ENCODE data around the gene RNASET2. TPM values are rescaled to one million over a fixed set of nuclear protein-coding genes. Genes with fewer than 3 reads are reported as not detected.

Gene RNASET2
- total and polyA plus RNA-seq, 2 of the 13 experiments (the other 11 are each of a cell fraction or from before 2014, with no cell fraction given): 44.6 to 597 TPM

DNA sequence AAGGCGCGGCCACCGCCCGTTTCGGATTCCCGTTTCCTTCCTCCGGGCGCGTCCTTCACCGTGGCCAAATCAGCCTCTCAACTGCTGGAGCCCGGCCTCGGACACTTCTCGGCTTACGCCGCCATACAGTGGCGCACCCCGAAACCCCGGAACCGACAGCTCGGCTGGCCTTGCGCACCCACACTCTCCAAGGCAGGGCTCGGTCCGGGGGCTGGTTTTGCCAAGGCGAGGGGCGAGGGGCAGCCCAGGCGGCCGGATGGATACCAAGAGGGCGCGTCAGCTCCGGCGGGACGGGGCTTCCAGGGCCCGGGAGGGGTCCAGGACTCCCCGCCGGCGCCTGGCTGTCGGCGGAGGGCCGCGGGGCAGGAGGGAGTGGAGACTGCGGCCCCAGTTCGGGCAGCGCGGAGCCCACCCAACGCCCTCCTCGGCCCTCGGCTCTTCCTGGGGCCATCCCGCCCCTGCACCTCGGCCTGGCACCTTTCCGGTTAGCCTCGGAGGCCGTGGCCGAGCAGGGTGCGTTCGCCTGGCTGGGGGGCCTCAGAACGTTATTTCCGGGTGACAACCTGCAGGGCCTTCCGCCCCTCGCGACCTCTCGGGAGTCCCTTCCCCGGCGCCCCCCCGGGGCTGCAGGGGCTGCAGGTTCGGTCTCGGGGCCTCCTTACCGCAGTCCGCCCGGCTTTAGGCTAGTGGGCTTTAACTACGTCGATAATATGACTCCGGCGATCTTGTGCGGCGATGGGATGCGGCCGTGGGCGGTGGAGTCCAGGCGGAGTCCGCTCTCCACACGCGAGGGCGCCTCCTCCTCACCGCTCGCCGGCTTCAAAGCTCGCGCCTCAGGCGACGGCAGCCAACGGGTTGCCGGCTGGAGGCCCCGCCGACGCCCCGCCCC is 42.1 kb upstream of the RNASET2 start (continued):
- TF ChIP-seq ZNF790 (CRISPR knock-in tag; IDR thresholded peaks at IDR 0.05; ENCODE audit: borderline replicate concordance) (0 out of 2 replicates have a peak, but pooled peaks have one; percentile 48), PAWR (CRISPR knock-in tag; IDR thresholded peaks at IDR 0.05; ENCODE audit: borderline replicate concordance) (no peak), CBX1 (IDR thresholded peaks at IDR 0.05; ENCODE audit: low read depth) (no peak), ZFY (CRISPR knock-in tag; IDR thresholded peaks at IDR 0.05) (no peak; the same call in 1 of the 2 replicates), ZIK1 (CRISPR knock-in tag; IDR thresholded peaks at IDR 0.05; ENCODE audit: borderline replicate concordance, low read depth) (0 out of 2 replicates have a peak, but pooled peaks have one; percentile 58), ZC3H13 (CRISPR knock-in tag; IDR thresholded peaks at IDR 0.05) (peak; percentile 91), RBAK (CRISPR knock-in tag; IDR thresholded peaks at IDR 0.05) (no peak), CAMTA2 (CRISPR knock-in tag; IDR thresholded peaks at IDR 0.05; ENCODE audit: borderline replicate concordance) (no peak), HNRNPUL1 (IDR thresholded peaks at IDR 0.05; ENCODE audit: low read depth, low read length) (no peak), ZNF264 (CRISPR knock-in tag; IDR thresholded peaks at IDR 0.05) (no peak), ARID2 (CRISPR knock-in tag; IDR thresholded peaks at IDR 0.05; ENCODE audit: borderline replicate concordance) (no peak; the same call in 1 of the 2 replicates), MAFK (conservative IDR thresholded peaks at IDR 0.05 in 1 of 2, IDR thresholded peaks at IDR 0.05 in 1 of 2; ENCODE audit: low read length in 2 of 2) (no peak), ZNF180 (CRISPR knock-in tag; IDR thresholded peaks at IDR 0.05; ENCODE audit: borderline replicate concordance, low read depth) (0 out of 2 replicates have a peak, but pooled peaks have one; percentile 24), IKZF4 (CRISPR knock-in tag; IDR thresholded peaks at IDR 0.05; ENCODE audit: borderline replicate concordance, low read depth, not compliant biosample characterization) (peak; percentile 43), MEF2D (CRISPR knock-in tag; IDR thresholded peaks at IDR 0.05) (0 out of 2 replicates have a peak, but pooled peaks have one; percentile 17), ZNF225 (CRISPR knock-in tag; IDR thresholded peaks at IDR 0.05) (no peak; the same call in 1 of the 2 replicates), ZNF773 (CRISPR knock-in tag; IDR thresholded peaks at IDR 0.05; ENCODE audit: borderline replicate concordance) (0 out of 2 replicates have a peak, but pooled peaks have one; percentile 33), ZNF354B (CRISPR knock-in tag; IDR thresholded peaks at IDR 0.05) (no peak), HHEX (CRISPR knock-in tag; IDR thresholded peaks at IDR 0.05) (no peak), BCL6 (CRISPR knock-in tag; IDR thresholded peaks at IDR 0.05) (no peak; the same call in 1 of the 2 replicates), ZNF160 (CRISPR knock-in tag; IDR thresholded peaks at IDR 0.05) (peak; percentile 53; the same call in 1 of the 2 replicates)
- TF ChIP-seq, protein P1, sequence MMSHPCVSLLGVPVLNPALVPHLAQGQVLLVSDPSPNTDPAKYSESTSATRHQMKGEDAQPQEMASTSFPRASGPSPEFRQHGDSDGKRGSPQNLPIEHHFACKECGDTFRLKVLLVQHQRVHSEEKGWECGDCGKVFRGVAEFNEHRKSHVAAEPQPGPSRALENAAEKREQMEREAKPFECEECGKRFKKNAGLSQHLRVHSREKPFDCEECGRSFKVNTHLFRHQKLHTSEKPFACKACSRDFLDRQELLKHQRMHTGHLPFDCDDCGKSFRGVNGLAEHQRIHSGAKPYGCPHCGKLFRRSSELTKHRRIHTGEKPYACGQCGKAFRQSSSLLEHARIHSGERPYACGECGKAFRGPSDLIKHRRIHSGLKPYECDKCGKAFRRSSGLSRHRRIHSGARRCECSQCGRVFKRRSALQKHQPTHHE (CRISPR knock-in tag; IDR thresholded peaks at IDR 0.05; ENCODE audit: borderline replicate concordance): no peak; the same call in 1 of the 2 replicates
- TF ChIP-seq, protein P2, sequence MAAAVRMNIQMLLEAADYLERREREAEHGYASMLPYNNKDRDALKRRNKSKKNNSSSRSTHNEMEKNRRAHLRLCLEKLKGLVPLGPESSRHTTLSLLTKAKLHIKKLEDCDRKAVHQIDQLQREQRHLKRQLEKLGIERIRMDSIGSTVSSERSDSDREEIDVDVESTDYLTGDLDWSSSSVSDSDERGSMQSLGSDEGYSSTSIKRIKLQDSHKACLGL (CRISPR knock-in tag; IDR thresholded peaks at IDR 0.05): peak; percentile 92; the same call in 1 of the 2 replicates
- TF ChIP-seq, protein P3, sequence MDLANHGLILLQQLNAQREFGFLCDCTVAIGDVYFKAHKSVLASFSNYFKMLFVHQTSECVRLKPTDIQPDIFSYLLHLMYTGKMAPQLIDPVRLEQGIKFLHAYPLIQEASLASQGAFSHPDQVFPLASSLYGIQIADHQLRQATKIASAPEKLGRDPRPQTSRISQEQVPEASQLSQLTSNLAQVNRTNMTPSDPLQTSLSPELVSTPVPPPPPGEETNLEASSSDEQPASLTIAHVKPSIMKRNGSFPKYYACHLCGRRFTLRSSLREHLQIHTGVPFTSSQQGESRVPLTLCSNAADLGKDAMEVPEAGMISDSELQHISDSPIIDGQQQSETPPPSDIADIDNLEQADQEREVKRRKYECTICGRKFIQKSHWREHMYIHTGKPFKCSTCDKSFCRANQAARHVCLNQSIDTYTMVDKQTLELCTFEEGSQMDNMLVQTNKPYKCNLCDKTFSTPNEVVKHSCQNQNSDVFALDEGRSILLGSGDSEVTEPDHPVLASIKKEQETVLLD (CRISPR knock-in tag; IDR thresholded peaks at IDR 0.05; ENCODE audit: low read depth): no peak; the same call in 1 of the 2 replicates
- TF ChIP-seq, protein P4, sequence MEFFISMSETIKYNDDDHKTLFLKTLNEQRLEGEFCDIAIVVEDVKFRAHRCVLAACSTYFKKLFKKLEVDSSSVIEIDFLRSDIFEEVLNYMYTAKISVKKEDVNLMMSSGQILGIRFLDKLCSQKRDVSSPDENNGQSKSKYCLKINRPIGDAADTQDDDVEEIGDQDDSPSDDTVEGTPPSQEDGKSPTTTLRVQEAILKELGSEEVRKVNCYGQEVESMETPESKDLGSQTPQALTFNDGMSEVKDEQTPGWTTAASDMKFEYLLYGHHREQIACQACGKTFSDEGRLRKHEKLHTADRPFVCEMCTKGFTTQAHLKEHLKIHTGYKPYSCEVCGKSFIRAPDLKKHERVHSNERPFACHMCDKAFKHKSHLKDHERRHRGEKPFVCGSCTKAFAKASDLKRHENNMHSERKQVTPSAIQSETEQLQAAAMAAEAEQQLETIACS (CRISPR knock-in tag; IDR thresholded peaks at IDR 0.05): no peak

Measured in HepG2 (cell line).